WTC11 (cell line): Measurements from ENCODE around the gene NDRG3. TPM values are rescaled to one million over a fixed set of nuclear protein-coding genes. Genes with fewer than 3 reads are reported as not detected.

Experiments
- ATAC-seq: fragments of 200-7000 bp; cut with Tn5 transposase; 2 replicates; pipeline ENCODE4 v1.10.0; 2021; ENCODE audit warnings: mild to moderate bottlenecking, moderate library complexity
- CTCF ChIA-PET: fragments of 300-600 bp; sonication (Branson Sonifier 250); formaldehyde crosslinking; loops from one replicate; lab custom pipeline; 2021; ENCODE audit warnings: antibody characterized with exemption; lab: Charles Lee
- POLR2A ChIA-PET: fragments of 350-600 bp; sonication (Branson Sonifier 250); formaldehyde crosslinking; loops from one replicate; lab custom pipeline; 2021; ENCODE audit warnings: antibody characterized with exemption; lab: Charles Lee
- DNase-seq: peaks from one replicate; pipeline ENCODE4 v3.0.0; 2021; ENCODE audit warnings: low spot score
- H3K27ac Mint-ChIP-seq: 2 replicates; pipeline ENCODE4 v1.8.0; 2021; ENCODE audit warnings: mixed read lengths
- H3K27me3 Mint-ChIP-seq: 2 replicates; pipeline ENCODE4 v1.8.0; 2021; ENCODE audit warnings: low read depth, mild to moderate bottlenecking, moderate library complexity, mixed read lengths
- H3K36me3 Mint-ChIP-seq: 2 replicates; pipeline ENCODE4 v1.8.0; 2021; ENCODE audit warnings: mixed read lengths
- H3K4me1 Mint-ChIP-seq: 2 replicates; pipeline ENCODE4 v1.8.0; 2022; ENCODE audit warnings: mixed read lengths
- H3K4me3 Mint-ChIP-seq: 2 replicates; pipeline ENCODE4 v1.8.0; 2021; ENCODE audit warnings: mild to moderate bottlenecking, moderate library complexity, mixed read lengths
- H3K9me3 Mint-ChIP-seq: 2 replicates; pipeline ENCODE4 v1.8.0; 2021; ENCODE audit warnings: mixed read lengths
- ATF6 ChIP-seq: sonication (generic); formaldehyde crosslinking; IDR thresholded peaks from 2 replicates; pipeline ENCODE4 v1.8.1; 2023; ENCODE audit warnings: mild to moderate bottlenecking, missing genetic modification reagents
- CREB1 ChIP-seq: sonication (generic); formaldehyde crosslinking; IDR thresholded peaks from 2 replicates; pipeline ENCODE4 v1.8.0; 2023; ENCODE audit warnings: mild to moderate bottlenecking, missing genetic modification reagents
- CREM ChIP-seq: sonication (generic); formaldehyde crosslinking; IDR thresholded peaks from 2 replicates; pipeline ENCODE4 v1.8.1; 2022; ENCODE audit warnings: mild to moderate bottlenecking, missing genetic modification reagents, moderate library complexity
- ERG ChIP-seq: fragments of 250-450 bp; sonication (Bioruptor Pico); IDR thresholded peaks from 2 replicates; pipeline ENCODE4 v1.8.0; 2021; ENCODE audit warnings: mild to moderate bottlenecking
- FOXJ3 ChIP-seq: sonication (generic); formaldehyde crosslinking; IDR thresholded peaks from 2 replicates; pipeline ENCODE4 v1.9.0; 2021; ENCODE audit warnings: missing genetic modification reagents, mild to moderate bottlenecking, borderline replicate concordance
- FOXK1 ChIP-seq: sonication (generic); formaldehyde crosslinking; IDR thresholded peaks from 2 replicates; pipeline ENCODE4 v1.8.0; 2022; ENCODE audit warnings: mild to moderate bottlenecking, moderate library complexity, missing genetic modification reagents
- MLX ChIP-seq: sonication (generic); formaldehyde crosslinking; IDR thresholded peaks from 2 replicates; pipeline ENCODE4 v1.8.1; 2023; ENCODE audit warnings: mild to moderate bottlenecking, missing genetic modification reagents, moderate library complexity
- NFYB ChIP-seq: sonication (generic); formaldehyde crosslinking; conservative IDR thresholded peaks from 2 replicates; pipeline ENCODE4 v1.8.0; 2022; ENCODE audit warnings: low read depth, missing genetic modification reagents
- PRRX2 ChIP-seq: fragments of 250-450 bp; sonication (Bioruptor Pico); IDR thresholded peaks from 2 replicates; pipeline ENCODE4 v1.8.0; 2021; ENCODE audit warnings: mild to moderate bottlenecking
- RORB ChIP-seq: fragments of 250-450 bp; sonication (Bioruptor Pico); IDR thresholded peaks from 2 replicates; pipeline ENCODE4 v1.9.0; 2021; ENCODE audit warnings: mild to moderate bottlenecking
- SMAD3 ChIP-seq: sonication (generic); formaldehyde crosslinking; IDR thresholded peaks from 2 replicates; pipeline ENCODE4 v1.8.0; 2022; ENCODE audit warnings: missing genetic modification reagents, mild to moderate bottlenecking, borderline replicate concordance
- SP1 ChIP-seq: sonication (generic); formaldehyde crosslinking; conservative IDR thresholded peaks from 2 replicates; pipeline ENCODE4 v1.8.1; 2022; ENCODE audit warnings: missing genetic modification reagents
- STAT6 ChIP-seq: sonication (generic); formaldehyde crosslinking; conservative IDR thresholded peaks from 2 replicates; pipeline ENCODE4 v1.8.1; 2023; ENCODE audit warnings: mild to moderate bottlenecking, low read depth, missing genetic modification reagents, moderate library complexity
- TEAD4 ChIP-seq: sonication (generic); formaldehyde crosslinking; IDR thresholded peaks from 2 replicates; pipeline ENCODE4 v1.8.0; 2022; ENCODE audit warnings: mild to moderate bottlenecking, missing genetic modification reagents
- ZBTB21 ChIP-seq: sonication (generic); formaldehyde crosslinking; IDR thresholded peaks from 2 replicates; pipeline ENCODE4 v1.8.1; 2023; ENCODE audit warnings: mild to moderate bottlenecking, missing genetic modification reagents, borderline replicate concordance
- ZNF138 ChIP-seq: sonication (generic); formaldehyde crosslinking; conservative IDR thresholded peaks from 2 replicates; pipeline ENCODE4 v1.8.1; 2022; ENCODE audit warnings: mild to moderate bottlenecking, moderate library complexity, missing genetic modification reagents
- ZNF263 ChIP-seq: sonication (generic); formaldehyde crosslinking; IDR thresholded peaks from 2 replicates; pipeline ENCODE4 v1.8.1; 2022; ENCODE audit warnings: low read depth, mild to moderate bottlenecking, moderate library complexity, missing genetic modification reagents
- ZNF416 ChIP-seq: fragments of 250-450 bp; sonication (Bioruptor Pico); IDR thresholded peaks from 2 replicates; pipeline ENCODE4 v1.9.0; 2021; ENCODE audit warnings: mild to moderate bottlenecking, inconsistent platforms
- total RNA-seq: library from RNA; stranded (reverse); gene quantifications from 3 replicates; pipeline ENCODE4 v1.2.3, GENCODE V29; 2021
- TF ChIP-seq, protein P1 (sequence below): fragments of 250-450 bp; sonication (Bioruptor Pico); IDR thresholded peaks from 2 replicates; pipeline ENCODE4 v2.1.2; 2022; ENCODE audit warnings: mild to moderate bottlenecking, moderate library complexity
- TF ChIP-seq, protein P2 (sequence below): sonication (generic); formaldehyde crosslinking; conservative IDR thresholded peaks from 2 replicates; pipeline ENCODE4 v1.8.1; 2022; ENCODE audit warnings: mild to moderate bottlenecking, missing genetic modification reagents
- TF ChIP-seq, protein P3 (sequence below): fragments of 250-450 bp; sonication (Bioruptor Pico); IDR thresholded peaks from 2 replicates; pipeline ENCODE4 v1.9.0; 2021; ENCODE audit warnings: mild to moderate bottlenecking
- TF ChIP-seq, protein P4 (sequence below): sonication (generic); formaldehyde crosslinking; IDR thresholded peaks from 2 replicates; pipeline ENCODE4 v1.8.0; 2022; ENCODE audit warnings: missing genetic modification reagents

NDRG3 gene
- total RNA-seq, 1 experiment from 2014 or later: 27.0 TPM

DNA sequence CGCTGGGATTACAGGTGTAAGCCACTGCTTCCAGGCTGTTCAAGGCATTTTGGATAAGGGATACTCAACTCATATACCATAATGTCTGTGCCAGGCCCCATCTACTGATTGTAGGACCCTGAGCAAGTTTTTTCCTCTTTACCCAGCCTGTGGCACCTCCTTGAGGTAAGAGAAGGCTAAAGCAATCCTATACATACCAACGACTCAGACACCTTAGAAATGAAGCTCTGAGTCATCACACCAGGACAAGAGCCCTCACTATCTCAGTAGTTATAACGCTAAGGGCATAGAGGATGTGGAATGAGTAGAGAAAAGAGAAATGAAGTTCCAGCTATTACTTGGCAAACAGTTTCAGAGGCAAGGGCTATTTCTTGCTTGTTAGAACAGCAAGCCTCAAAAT, 16.9 kb downstream of the NDRG3 start:
- peaks cover 13% of the 10 kb centered on the region for H3K4me1 Mint-ChIP-seq
- no peaks in the 10 kb centered on the region for H3K9me3 Mint-ChIP-seq
- POLR2A ChIA-PET: no interaction called here
- CTCF ChIA-PET: interaction anchor here (0.5 to 2.1 kb wide), 16 partner anchors 8 to 156 kb away, joined by 3 to 19 read pairs (median 5); partner anchors contain the start of genes NDRG3, RAB5IF, SLA2 and TGIF2
- no peaks in the 10 kb centered on the region for H3K36me3 Mint-ChIP-seq
- H3K4me3 Mint-ChIP-seq: no peak overlapping the region
- no peak for TF ChIP-seq MLX
- TF ChIP-seq CREM (CRISPR knock-in tag): no peak
- TF ChIP-seq, protein P1, sequence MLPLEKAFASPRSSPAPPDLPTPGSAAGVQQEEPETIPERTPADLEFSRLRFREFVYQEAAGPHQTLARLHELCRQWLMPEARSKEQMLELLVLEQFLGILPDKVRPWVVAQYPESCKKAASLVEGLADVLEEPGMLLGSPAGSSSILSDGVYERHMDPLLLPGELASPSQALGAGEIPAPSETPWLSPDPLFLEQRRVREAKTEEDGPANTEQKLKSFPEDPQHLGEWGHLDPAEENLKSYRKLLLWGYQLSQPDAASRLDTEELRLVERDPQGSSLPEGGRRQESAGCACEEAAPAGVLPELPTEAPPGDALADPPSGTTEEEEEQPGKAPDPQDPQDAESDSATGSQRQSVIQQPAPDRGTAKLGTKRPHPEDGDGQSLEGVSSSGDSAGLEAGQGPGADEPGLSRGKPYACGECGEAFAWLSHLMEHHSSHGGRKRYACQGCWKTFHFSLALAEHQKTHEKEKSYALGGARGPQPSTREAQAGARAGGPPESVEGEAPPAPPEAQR (CRISPR knock-in tag): no peak
- TF ChIP-seq NFYB: no peak
- TF ChIP-seq STAT6 (CRISPR knock-in tag): no peak
- no peaks in the 10 kb centered on the region for H3K27me3 Mint-ChIP-seq
- peak; percentile 86 for ATAC-seq
- no peak for DNase-seq
- peak overlapping the region; percentile 34 for H3K27ac Mint-ChIP-seq

DNA sequence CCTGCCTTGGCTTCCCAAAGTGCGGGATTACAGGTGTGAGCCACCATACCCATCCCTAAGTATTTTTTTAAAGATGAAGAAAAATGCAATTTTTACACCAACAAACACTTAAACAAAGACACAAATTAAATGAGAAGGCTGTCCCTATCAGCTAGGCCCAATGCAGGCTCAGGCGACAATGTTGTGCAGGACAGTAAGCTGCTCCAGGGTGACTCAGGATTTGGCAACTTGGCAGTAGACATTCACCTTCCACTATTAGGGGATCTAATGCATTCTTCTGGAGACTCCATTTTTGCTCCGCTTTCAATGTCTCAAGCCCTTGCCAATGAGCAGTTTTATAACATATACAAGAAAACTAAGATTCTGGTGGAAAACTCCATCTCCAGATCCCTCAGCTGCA, 19.7 kb downstream of the NDRG3 start:
- ChIA-PET POLR2A (no interaction called here), CTCF (no interaction called here)
- H3K4me3 Mint-ChIP-seq: no peak overlapping the region
- no peak overlapping the region for H3K27ac Mint-ChIP-seq
- no peaks in the 10 kb centered on the region for H3K27me3 Mint-ChIP-seq
- H3K36me3 Mint-ChIP-seq: peaks cover 3% of the 10 kb centered on the region; the same call in 1 of the 2 replicates
- DNase-seq (no peak), ATAC-seq (no peak)
- H3K9me3 Mint-ChIP-seq: no peaks in the 10 kb centered on the region
- H3K4me1 Mint-ChIP-seq: peaks cover 2% of the 10 kb centered on the region; the same call in 1 of the 2 replicates
- TF ChIP-seq SMAD3 (CRISPR knock-in tag): no peak
- no peak for TF ChIP-seq ZBTB21 (CRISPR knock-in tag)
- TF ChIP-seq TEAD4: no peak
- TF ChIP-seq CREB1 (CRISPR knock-in tag): no peak
- TF ChIP-seq ERG (CRISPR knock-in tag): no peak
- no peak for TF ChIP-seq ZNF263 (CRISPR knock-in tag)
- no peak for TF ChIP-seq ATF6 (CRISPR knock-in tag)
- TF ChIP-seq PRRX2 (CRISPR knock-in tag): no peak
- TF ChIP-seq RORB (CRISPR knock-in tag): no peak
- TF ChIP-seq ZNF138 (CRISPR knock-in tag): no peak
- no peak for TF ChIP-seq FOXK1 (CRISPR knock-in tag)
- TF ChIP-seq MLX: no peak
- TF ChIP-seq, protein P2, sequence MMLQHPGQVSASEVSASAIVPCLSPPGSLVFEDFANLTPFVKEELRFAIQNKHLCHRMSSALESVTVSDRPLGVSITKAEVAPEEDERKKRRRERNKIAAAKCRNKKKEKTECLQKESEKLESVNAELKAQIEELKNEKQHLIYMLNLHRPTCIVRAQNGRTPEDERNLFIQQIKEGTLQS (CRISPR knock-in tag): no peak
- TF ChIP-seq SP1 (CRISPR knock-in tag): no peak
- no peak for TF ChIP-seq FOXJ3
- TF ChIP-seq, protein P3, sequence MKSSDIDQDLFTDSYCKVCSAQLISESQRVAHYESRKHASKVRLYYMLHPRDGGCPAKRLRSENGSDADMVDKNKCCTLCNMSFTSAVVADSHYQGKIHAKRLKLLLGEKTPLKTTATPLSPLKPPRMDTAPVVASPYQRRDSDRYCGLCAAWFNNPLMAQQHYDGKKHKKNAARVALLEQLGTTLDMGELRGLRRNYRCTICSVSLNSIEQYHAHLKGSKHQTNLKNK (CRISPR knock-in tag): no peak
- TF ChIP-seq, protein P4, sequence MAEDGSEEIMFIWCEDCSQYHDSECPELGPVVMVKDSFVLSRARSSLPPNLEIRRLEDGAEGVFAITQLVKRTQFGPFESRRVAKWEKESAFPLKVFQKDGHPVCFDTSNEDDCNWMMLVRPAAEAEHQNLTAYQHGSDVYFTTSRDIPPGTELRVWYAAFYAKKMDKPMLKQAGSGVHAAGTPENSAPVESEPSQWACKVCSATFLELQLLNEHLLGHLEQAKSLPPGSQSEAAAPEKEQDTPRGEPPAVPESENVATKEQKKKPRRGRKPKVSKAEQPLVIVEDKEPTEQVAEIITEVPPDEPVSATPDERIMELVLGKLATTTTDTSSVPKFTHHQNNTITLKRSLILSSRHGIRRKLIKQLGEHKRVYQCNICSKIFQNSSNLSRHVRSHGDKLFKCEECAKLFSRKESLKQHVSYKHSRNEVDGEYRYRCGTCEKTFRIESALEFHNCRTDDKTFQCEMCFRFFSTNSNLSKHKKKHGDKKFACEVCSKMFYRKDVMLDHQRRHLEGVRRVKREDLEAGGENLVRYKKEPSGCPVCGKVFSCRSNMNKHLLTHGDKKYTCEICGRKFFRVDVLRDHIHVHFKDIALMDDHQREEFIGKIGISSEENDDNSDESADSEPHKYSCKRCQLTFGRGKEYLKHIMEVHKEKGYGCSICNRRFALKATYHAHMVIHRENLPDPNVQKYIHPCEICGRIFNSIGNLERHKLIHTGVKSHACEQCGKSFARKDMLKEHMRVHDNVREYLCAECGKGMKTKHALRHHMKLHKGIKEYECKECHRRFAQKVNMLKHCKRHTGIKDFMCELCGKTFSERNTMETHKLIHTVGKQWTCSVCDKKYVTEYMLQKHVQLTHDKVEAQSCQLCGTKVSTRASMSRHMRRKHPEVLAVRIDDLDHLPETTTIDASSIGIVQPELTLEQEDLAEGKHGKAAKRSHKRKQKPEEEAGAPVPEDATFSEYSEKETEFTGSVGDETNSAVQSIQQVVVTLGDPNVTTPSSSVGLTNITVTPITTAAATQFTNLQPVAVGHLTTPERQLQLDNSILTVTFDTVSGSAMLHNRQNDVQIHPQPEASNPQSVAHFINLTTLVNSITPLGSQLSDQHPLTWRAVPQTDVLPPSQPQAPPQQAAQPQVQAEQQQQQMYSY: no peak
- TF ChIP-seq ZNF416: no peak
